Sciatic nerve (tissue), 2 donors: Measurements from ENCODE around the gene VILL. TPM values are rescaled to one million over a fixed set of nuclear protein-coding genes. Genes with fewer than 3 reads are reported as not detected.

ENCODE experiments used
- ATAC-seq: fragments of 200-7000 bp; cut with Tn5 transposase; one replicate; pipeline ENCODE4 v1.9.1; 2020; ENCODE audit warnings: mild to moderate bottlenecking, moderate library complexity
- DNase-seq: peaks from one replicate; pipeline ENCODE4 v3.0.0-alpha.2; 2020; ENCODE audit warnings: low spot score
- intact Hi-C: fragments of 100-400 bp; cut with DNase I; formaldehyde crosslinking; loops from one replicate; pipeline ENCODE4 v1.14.2; 2022
- total RNA-seq: library from RNA; stranded (reverse); fragmentation: NEBNext Ultra II Directional; extraction: Animal tissue kit (Norgen Biotek cat#: 25700); gene quantifications from one replicate; pipeline ENCODE4 v1.2.1, GENCODE V29; 2021
- donor health status: DM: no; HTN: no; CAD: no.
- donor health status: DM: no; HTN: no; CAD: no.

Gene VILL
- total RNA-seq, 1 donor from 2014 or later = 9.9 TPM

DNA sequence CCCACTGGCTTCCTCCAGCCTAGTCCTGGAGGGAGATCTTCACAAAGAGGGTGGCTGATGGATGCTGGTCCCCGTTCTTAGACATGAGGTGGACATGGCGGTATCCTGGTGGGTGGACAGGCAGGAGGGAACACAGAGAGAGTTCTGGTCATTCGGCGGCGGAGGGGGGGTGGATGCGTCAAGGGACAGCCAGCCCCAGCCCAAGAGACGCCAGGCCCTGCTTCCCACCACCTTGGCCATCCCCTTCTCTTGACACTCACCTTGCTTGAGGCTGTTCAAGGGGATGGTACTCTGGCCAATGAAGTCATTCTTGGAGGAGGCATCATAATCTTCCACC is 17.1 kb downstream of the VILL start:
- intact Hi-C loops = no loop called here
- ATAC-seq (no peak), DNase-seq (no peak)

DNA sequence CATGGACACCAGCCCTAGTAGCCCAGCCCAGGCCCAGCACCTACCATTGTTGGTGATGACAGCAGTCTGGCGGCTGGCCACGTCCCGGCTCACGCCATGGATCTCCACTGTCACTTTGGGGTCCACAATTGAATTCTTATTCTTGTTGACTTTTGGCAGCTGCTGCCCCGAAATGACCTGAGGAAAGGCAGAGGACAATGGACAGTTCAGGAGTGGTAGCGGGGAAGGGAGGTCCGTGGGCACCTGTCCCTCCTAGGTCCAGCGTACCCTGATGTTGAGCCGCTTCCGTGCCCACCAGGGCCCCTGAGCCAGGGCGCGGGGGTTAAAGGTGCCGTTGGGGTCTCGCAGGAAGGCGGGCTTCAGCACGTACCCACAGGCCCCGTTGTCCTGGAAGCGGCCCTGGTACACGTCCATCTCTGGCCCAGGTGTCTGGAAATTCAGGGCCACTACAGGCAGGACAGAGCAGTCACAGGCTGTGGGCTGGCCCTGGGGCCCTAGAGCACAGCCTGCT is 17.7 kb downstream of the VILL start:
- ATAC-seq = no peak
- DNase-seq = no peak
- intact Hi-C loops = no loop called here

DNA sequence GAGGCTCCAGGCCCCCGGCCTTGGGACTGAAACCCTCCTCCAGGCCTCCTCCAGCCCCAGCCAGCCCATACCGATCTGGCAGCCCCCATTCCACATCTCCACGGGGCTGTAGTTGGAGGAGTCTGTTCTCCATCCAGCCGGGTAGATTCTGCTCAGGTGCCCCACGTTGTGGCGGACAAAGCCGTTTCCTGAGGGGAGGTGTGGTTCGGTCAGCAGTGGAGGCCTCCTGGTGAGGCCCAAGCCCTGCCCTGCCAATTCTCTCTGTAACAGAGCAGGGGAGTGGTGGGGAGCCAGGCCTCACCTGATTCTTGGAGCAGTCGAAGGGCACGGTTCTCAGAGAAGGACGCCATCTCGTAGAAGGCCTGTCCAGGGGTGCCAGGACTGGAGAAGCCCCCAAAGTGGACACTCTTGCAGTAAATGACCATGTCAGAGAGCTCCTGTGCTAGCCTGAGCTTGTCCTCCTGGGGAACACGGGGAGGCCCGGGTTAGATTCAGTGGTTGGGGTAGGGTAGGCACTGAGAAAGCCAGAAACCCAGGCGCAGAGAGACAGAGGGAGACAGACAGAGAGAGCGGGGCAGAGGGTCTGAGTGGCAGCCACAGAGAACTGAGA is 18.5 kb downstream of the VILL start:
- no peak for ATAC-seq
- intact Hi-C loops = no loop called here
- DNase-seq = no peak

DNA sequence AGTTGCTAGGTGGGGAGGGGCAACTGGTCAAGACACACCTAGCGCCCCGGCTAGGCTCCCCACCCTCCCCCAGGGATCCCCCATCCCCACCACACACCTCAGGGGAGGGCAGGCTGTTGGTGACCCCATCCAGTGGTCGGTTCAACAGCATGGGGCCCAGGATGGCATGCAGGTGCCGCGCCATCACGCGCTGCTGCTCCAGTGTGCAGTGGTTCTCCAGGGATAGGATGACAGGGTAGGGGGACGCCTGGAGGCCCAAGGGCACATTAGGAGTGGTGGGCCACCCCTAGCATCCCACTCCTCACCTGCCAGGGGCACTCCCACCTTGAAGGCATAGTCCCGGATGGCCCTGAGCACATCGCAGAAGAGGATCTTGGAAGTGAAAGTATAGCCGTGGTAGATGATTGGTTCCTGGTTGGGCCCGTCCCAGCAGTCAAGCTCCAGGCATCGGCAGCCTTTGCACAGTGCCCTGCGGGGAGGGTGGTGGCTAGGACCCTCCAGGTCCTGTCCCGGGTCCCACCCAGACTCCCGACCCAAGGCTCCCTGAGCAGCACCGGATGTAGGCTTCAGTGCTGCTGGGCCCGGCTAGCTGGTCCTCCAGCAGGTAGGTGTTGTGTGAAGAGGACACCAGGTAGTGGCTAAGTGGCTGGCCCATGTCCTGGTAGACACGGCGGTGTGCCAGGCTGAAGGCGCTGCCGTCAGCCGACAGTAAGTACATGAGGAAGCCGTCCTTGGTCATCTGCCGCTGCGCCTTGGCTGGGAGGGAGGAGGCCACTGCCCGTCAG is 19.4 kb downstream of the VILL start:
- DNase-seq (no peak), ATAC-seq (no peak)
- intact Hi-C loops = no loop called here

DNA sequence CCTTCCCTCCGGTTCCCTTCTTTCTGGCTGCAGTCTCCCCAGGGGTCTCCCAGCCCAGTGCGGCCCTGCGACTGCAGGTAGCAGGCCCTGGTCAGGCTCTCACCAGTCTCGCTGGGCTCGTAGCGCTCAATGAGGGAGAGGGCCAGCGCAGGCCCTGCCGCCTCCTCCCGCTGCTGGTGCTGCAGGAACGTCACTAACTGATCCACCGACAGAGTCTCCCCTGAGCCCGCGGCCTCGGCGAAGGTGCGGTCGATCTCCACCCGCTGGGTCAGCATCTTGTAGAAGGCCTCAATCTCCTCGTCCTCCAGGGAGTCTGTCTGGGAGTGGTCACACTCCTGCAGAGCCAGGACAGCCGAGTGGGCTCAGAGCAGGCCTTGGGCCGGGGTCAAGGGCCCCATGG is 20.5 kb downstream of the VILL start:
- ATAC-seq (no peak), DNase-seq (no peak)
- intact Hi-C loops = no loop called here

DNA sequence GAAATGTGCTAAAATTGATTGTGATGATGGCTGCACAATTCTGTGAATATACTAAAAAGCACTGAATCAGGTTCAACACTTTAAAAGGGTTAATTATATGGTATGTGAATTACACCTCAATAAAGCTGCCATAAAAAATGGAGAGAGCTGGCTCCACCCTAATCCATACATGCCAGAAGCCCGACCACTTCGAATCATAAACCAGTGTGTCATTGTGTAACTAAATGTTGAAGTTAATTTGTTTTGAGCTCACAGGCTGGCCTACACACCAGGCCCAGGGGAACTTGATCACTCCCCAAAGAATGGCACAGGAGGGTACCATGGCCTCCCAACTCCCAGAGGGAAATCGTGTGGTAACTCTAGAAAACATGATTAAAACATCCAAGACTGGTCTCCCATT is 24.9 kb downstream of the VILL start:
- DNase-seq (no peak), ATAC-seq (no peak)
- intact Hi-C loops = no loop called here

DNA sequence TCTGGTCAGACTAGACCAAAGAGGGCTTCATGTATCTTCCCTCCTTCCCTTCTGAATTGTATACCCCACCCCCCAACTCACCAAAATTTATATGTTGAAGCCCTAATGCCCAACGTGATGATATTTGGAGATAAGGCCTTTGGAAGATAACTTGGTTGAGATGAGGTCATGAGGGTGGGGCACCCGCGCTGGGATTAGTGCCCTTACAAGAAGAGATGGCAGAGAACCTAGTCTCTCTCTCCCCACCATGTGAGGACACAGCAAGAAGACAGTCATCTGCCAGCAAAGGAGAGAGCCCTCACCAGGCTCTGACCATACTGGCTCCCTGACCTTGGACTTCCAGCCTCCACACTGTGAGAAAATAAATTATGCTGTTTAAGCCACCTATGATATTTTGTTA is 25.4 kb downstream of the VILL start:
- DNase-seq (peak; percentile 19), ATAC-seq (no peak)
- intact Hi-C loops = no loop called here

DNA sequence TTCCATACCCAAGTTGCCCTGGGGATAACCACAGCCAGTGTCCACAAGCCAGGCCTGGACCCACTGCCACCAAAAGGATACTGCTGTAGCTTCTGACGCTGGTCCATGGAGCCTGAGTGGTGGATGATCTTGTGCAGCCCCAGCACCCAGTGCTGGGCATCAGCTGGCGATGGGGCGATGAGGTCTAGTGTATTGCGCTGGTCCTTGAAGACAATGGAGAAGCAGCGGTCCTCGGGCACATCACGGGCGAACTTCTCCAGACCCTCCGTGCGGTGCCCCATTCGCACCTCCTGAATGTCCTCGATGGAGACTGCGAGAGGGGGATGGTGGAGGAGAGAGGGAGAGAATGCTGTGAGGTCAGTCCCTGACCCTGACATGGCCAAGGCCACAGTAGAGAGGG is 25.8 kb downstream of the VILL start:
- DNase-seq = peak; percentile 51
- intact Hi-C loops = no loop called here

DNA sequence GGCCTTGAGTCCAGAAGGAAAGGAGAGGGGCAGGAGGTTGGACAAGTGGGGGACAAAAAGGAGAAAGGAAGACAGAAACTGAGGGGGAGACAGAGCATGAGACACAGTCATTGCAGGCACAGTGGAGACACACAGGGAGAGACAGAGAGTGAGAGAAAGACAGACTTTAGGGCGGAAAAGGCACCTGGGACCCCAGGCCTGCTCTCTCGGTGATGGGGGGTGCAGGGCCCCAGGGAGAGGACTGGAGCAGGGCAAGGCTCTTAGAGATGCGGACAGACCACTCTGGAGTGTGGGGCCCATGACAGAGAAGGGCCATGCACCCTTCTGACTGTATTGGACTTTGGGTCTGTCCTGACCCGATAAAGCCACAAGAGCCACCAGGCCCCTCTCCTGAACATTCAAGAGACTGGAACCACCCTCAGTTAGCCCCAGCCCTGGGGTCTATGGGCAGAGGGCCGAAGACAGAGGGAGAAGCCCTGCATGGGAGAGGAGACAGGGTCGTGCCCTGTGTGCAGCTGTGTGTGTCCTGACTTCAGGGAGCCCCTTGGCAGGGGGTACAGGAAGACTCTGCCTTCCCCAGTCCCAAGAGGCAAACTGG is 26.4 kb downstream of the VILL start:
- DNase-seq (no peak), ATAC-seq (no peak)
- intact Hi-C loops = no loop called here

More for the DNA sequence above, 25.8 kb downstream of the VILL start:
- ATAC-seq = no peak

DNA sequence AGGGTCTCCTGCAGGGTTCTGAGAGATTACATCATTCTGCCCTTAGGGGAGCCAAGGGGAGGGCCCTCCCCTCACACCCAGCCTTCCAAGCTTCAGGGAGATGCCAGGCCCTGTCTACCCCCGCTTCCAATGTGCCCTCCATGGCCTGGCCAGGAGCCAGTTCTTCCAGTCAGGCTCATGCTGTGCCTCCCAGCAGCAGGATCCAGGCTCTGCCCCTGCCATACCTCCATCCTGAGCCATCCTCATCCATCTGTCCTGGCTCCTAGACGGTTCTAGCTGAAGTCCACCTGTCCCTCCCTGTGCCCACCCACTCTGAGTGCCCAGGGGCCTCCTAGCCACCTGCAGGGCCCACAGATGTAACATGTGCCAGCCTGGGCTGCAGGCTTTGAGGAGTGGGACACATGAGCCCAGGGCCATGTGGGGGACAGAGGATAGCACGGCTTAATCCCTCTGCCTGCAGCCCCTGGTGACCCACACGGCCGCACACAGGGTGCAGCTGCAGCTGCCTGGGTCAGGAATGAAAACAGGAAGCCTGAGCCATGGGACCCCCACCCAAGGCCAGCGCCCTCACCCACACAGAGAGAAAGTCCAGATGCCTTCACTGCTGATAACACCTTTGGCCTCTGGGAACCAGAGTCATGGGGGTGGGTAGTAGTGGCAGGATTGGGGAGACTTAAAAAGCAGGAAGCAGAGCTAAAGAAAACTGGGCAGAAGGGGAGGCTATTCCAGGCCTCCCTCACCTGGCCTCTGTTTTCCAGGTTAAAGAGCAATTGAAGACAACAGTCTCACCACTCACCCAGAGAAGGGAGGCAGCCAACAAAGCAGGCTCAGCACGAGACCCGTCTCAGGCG is 27.1 kb downstream of the VILL start:
- DNase-seq (peak; percentile 46), ATAC-seq (no peak)
- intact Hi-C loops = no loop called here

DNA sequence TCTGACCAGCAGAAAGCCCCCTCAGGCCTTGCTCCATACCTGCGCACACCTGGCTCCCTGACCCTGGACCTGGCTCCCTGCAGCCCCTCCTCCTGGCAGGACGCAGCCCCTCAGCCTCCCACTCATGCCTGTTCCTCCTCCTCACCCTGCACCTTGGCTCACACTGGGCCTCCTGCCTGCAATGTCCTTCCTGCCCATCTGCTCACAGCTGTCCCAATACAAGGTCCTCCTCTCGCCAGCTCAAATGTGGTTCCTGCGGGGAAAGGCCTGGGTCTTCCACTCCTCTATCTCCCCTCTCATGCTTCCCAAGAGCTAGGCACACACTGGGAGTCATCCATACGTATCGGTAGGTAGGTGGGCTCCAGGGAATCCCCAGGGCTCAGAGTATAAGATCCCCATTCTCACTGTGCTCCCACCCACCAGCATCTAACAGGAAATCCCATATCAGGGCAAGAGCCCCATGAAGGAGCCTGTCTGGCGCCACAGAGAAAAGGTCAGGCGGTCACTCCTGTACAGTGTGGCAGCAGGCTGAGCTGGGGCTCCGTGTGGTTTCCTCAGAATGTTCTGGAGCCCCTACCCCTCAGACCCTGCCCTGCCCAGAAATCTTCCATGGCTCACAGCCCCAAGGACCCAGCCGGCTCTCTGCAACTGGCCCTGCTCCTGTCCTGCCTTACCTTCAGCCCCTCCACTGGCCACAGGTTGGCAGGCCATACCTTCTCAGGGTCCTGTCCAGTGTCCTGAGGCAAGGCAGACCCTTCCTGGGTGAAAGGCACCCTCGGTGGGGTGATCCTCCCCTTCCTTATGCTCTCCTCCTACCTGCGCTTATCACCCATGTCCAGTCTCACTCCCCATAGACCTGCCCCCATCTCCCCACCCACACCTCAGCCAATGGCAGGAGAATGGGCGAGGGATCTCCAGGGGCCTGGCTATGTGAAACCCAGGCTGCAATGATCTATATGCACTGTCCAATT is 28.0 kb downstream of the VILL start:
- ATAC-seq = no peak

DNA sequence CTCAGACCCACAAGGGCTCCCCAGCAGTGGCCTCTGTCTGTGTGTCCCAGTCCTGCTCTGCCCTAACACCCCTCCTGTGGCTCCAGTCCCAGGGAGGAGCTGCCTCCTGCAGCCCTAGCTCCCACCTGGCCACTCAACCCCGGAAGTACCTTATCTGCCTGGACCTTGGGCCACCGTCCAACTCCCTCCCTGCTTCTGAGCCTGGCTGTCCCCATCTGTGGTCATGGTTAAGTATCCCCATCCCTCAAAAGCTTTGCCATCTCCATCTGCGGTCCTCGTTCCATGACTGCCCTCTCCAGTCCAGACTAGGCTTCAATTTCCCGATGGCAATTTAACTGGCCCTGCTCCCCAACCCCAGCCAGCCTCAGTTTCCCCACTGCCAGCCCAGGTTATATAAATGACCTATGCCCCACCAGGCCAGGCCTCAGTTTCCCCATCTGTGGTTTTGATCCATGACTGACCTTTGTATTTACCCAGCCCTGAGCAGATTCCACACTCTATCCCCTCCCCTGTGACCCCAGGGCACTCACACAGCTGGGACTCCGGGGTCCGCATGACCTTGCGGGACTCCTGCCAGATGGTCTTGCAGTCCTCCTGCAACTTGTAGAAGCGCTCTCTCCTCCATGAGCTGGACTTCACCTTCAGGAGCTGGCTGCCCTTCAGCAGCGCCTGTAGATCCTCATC is 29.2 kb downstream of the VILL start:
- intact Hi-C loops = no loop called here
- no peak for ATAC-seq
- peak; percentile 56 for DNase-seq

More for the DNA sequence above, 28.0 kb downstream of the VILL start:
- peak; percentile 49 for DNase-seq
- intact Hi-C loops = no loop called here

DNA sequence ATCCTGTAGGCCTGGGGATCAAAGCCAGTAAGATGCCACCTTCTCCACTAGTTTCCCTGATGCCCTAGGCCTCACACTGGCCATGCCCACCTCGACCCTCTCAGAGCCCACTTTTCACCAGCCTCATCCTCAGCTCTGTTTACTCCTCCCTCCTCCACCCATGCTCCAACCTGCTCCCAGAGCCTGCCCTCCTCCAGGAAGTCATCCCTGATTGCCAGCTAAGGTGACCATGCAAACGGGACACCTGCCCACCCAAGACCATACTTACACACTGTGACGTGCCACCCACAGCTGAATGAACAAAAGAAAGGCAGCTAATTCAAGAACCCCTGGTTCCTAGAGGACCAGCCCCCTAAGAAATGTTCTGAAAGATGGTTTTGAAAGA is 29.7 kb downstream of the VILL start:
- peak; percentile 30 for DNase-seq
- ATAC-seq = no peak
- intact Hi-C loops = no loop called here

DNA sequence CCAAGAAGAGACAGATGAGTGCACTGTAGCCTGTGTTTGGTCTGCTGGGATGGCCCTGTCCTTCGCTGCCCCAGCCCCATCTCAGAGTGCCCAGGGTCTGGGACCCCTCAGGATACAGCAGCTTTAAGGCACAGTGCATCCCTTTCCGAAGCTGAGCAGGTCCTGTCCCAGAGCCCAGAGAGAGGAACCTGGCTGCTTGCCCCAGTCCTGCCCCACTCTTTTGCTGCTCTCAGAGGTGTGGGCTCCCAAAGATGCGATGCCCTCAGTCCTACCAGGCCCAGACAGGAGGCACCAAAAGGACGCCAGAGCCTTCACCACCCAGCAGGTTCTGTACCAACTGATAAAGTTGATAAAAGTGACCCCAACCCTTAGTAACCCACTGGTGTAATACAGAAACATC is 30.6 kb downstream of the VILL start:
- DNase-seq = peak; percentile 51
- intact Hi-C loops = no loop called here
- ATAC-seq = no peak

DNA sequence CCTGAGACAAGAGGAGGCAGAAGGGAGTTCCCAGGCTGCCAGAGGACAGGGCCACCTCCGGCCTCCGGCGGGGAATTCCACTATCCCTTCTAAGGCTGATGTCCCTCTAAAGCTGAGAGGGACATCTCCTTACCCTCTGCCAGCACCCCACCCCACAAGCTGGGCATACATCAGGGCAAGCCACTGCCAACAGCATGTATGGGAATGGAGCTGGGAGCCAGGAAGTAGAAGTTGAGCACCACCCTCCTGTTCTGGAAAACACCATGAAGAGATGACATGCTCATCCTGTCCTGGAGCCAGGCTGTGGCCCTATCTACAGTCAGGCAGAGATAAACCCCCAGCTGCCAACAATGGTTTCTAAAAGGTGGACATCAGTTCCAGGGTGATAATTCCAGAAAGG is 31.7 kb downstream of the VILL start:
- ATAC-seq (no peak), DNase-seq (peak; percentile 51)
- intact Hi-C loops = no loop called here

DNA sequence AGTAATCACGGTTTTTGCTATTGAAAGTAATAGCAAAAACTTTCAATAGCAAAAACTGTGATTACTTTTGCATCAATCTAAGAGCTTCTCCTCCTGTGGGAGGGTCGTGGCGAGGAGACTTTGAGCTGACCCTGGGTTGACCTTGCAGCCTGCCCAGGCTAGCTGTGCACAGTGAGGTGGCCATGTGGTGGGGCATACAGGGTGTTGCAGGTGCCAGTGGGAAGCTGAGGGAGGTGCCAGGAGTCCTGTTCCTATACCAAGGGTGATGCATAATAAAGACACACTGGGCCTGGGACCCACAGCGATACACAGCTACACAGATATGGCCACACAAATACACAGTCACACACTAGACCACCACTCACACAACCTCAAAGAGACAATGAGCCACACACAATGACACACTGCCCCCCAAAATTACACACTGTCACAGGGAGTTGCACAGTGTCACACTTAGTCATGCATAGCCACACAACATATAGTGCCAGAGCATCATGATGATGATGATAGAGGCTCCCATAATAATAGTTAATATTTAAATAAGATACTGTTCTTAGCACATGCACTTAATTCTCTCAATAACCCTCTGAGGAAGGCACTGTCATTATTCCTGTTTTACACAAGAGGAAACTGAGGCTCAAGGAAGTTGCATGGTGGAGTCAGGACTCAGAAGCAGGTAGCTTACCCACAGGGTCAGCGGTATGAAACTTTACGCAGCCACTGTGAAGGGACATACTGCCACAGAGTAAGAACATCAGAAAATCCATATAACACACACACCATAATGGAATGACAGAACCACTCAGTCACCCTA is 32.5 kb downstream of the VILL start:
- intact Hi-C loops = no loop called here
- ATAC-seq (no peak), DNase-seq (peak; percentile 55)

DNA sequence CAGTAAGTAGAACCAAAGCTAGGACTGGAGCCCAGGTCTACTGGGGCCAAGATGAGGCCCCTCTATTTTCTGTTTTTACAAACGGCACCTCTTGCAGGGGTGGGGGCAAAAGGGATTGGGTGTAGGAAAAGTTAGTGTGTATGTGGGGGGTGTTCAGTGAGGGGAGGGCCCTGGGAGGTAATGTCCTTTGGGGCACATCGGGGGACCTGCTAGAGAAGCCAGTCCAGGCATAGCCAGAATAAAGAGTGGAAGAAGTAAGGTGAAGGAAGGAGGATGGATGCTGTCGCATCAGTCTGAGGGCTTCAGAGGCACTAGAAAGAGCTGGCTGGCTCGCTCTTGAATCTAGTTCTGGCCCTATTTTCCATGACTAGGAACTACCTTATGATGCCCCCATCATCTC is 36.3 kb downstream of the VILL start:
- intact Hi-C loops = no loop called here
- peak; percentile 35 for DNase-seq
- no peak for ATAC-seq
